ENCODE measurements around the gene SLC8A2.

The SLC8A2 gene, protein sequence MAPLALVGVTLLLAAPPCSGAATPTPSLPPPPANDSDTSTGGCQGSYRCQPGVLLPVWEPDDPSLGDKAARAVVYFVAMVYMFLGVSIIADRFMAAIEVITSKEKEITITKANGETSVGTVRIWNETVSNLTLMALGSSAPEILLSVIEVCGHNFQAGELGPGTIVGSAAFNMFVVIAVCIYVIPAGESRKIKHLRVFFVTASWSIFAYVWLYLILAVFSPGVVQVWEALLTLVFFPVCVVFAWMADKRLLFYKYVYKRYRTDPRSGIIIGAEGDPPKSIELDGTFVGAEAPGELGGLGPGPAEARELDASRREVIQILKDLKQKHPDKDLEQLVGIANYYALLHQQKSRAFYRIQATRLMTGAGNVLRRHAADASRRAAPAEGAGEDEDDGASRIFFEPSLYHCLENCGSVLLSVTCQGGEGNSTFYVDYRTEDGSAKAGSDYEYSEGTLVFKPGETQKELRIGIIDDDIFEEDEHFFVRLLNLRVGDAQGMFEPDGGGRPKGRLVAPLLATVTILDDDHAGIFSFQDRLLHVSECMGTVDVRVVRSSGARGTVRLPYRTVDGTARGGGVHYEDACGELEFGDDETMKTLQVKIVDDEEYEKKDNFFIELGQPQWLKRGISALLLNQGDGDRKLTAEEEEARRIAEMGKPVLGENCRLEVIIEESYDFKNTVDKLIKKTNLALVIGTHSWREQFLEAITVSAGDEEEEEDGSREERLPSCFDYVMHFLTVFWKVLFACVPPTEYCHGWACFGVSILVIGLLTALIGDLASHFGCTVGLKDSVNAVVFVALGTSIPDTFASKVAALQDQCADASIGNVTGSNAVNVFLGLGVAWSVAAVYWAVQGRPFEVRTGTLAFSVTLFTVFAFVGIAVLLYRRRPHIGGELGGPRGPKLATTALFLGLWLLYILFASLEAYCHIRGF

DNA sequence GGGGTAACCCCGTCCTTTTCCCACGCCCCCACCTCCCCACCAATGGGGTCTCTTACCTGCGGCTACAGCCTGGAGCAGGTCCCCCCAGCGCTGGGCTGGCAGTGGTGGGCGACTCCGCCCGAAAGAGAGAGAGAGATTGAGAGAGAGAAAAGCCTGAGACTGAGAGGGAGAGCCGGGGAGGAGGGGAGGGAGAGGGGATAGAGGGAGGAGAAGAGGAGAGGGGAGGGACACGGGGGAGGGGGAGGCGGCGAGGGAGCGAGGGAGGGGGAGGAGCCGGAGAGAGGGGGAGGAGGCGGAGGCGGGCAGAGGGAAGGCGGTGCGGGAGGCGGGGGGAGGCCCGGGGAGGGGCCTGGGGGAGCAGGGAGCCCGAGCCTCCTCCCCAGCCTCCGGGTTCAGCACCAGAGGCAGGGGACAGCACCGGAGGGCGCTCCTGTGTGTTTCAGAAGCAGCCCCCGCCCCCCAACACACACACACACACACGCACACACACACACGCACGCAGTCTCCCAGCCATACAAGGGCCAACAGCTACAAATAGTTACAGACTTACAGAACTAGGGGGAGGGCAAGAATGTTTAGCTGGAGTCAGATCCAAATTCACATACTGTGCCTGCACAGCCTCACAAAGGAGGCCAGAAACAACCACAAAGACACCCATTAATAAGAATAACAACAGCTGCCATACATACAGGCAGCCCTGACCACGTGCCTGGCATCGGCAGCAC is at the start of gene SLC8A2:
TSS of gene SLC8A2 (minus strand) at position 161 of the 725 bp plus-strand sequence. CDS start 5,490 bp downstream, outside the sequence.
- in situ Hi-C loops (cut with MboI; ENCODE audit: low sequenced_read_pairs), result no loop called here

GRCh38 chr19:47520839-47521238 is 49.1 kb upstream of the SLC8A2 start:
- in situ Hi-C loops (cut with MboI; ENCODE audit: low sequenced_read_pairs), result no loop called here

- in situ Hi-C loops (cut with MboI; ENCODE audit: low sequenced_read_pairs), result no loop called here
These were observed 48.7 kb upstream of the SLC8A2 start for GRCh38 chr19:47520343-47520806.

GRCh38 chr19:47518854-47519253 is 47.2 kb upstream of the SLC8A2 start:
- in situ Hi-C loops (cut with MboI; ENCODE audit: low sequenced_read_pairs), result no loop called here

- in situ Hi-C loops (cut with MboI; ENCODE audit: low sequenced_read_pairs), result no loop called here
These were observed 46.4 kb upstream of the SLC8A2 start for GRCh38 chr19:47518139-47518538.

DNA sequence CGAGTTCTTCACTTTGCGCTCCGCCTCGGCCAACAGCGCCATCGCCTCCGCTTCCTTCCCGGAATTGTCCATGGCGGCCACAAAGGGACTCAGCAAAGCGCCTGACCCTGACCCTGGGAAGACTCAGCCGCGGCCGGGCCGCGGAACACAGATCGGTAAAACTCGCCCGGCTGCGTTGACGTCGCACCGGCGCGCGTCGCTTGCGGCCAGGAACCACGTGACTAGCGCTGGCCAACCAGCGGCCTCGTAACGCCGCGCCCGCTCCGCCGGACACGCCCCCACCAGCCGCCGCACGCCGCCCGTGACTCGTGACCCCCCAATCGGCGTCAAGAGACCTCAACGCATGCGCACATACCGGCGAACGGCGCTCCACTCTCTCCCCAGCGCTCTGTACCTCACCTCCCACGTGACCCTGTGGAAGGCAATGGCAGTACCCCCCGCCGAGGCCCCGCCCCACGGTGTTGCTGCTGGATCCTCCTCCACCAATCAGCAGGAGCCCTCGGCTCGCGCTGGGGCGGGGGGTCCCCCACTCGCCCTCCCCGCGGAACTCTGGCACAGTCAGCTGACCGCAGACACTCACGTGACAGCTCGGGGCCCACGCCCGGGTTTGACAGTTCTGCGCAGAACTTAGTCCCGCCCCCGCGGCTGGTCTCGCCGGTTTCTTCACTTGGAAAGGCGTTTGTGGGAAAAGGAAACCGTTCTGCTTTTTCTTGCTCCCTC is 43.3 kb upstream of the SLC8A2 start, which contains the start of gene NAPA:
TSS of gene NAPA (minus strand) at position 195 of the 720 bp plus-strand sequence. CDS start at position 72, 123 bp downstream.
- in situ Hi-C loops (cut with MboI; ENCODE audit: low sequenced_read_pairs), result no loop called here

GRCh38 chr19:47514151-47514868 is 42.6 kb upstream of the SLC8A2 start:
- in situ Hi-C loops (cut with MboI; ENCODE audit: low sequenced_read_pairs), result no loop called here

- in situ Hi-C loops (cut with MboI; ENCODE audit: low sequenced_read_pairs), result no loop called here
These were observed 41.2 kb upstream of the SLC8A2 start for GRCh38 chr19:47512948-47513319.

DNA sequence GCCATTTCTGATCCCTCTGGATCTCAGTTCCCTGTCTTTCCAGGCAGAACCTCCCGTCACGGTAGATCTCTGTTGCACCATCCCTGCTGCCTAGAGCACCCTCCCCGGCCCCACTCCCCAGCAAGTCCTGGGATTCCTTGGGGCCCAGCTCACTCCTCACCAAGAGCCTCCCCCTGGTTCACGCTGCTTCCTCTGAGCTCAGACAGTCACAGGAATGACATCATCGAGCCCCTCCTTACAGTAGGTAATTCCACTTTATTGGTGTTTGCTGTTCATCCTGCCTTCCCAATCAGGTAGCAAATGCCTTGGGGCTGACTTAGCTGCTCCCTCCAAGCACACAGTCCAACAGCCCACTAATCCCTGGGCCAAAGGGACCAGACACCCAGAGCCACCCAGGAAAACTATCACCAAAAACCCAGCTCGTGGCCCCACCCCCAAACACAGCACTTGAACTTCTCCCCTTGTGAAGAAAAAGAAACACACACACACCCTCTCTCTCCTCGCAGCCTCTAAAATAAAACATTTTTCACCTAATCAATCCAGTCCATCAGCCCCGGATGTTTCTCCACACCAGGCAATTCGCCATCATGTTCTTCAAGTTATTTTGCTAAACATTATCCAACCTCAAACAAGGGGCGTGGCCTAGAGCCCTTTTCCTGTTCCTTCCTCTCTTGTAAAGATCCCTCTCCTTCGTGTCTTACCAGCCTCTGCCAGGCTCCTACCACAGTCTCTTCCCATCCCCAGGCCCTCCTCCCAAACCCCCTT is 40.7 kb upstream of the SLC8A2 start:
- in situ Hi-C loops (cut with MboI; ENCODE audit: low sequenced_read_pairs), result no loop called here

DNA sequence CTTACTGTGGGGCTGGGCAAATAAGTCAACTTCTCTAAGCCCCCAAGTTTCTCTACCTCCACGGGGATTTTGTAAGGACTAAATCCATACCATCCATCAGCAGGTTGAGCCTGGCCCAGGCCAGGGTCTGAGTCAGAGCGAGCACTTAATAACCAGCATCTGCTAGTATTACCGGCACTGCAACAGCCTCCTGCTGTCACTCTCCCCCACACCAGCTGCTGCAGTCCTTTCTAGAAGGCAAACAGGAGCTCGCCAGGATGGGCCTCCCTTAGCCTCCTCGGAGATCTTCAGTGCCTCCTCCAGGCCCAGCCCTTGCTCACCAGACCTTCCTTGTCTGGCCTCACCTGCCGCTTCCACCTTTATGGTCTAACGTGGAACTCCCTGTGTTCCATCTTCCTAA is 40.0 kb upstream of the SLC8A2 start:
- in situ Hi-C loops (cut with MboI; ENCODE audit: low sequenced_read_pairs), result no loop called here

DNA sequence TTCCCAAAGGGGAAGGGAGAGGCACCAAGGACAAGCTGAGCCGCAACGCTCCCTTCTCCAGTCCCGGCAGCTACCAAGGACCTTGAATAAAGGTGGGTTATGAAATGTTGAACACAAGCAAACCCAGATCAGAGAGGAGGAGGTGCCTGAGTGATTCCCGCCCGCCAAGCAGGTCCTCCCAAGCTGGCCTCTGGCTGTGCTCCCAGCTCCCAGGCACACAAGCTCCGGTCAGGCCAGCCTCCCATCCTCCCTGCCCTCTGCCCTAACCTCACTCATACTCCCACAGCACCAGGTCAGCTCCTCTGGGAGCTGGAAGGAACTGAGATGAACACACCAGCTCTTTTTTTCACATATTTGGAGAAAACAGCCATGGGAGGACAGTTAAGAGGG is 39.4 kb upstream of the SLC8A2 start:
- in situ Hi-C loops (cut with MboI; ENCODE audit: low sequenced_read_pairs), result no loop called here

DNA sequence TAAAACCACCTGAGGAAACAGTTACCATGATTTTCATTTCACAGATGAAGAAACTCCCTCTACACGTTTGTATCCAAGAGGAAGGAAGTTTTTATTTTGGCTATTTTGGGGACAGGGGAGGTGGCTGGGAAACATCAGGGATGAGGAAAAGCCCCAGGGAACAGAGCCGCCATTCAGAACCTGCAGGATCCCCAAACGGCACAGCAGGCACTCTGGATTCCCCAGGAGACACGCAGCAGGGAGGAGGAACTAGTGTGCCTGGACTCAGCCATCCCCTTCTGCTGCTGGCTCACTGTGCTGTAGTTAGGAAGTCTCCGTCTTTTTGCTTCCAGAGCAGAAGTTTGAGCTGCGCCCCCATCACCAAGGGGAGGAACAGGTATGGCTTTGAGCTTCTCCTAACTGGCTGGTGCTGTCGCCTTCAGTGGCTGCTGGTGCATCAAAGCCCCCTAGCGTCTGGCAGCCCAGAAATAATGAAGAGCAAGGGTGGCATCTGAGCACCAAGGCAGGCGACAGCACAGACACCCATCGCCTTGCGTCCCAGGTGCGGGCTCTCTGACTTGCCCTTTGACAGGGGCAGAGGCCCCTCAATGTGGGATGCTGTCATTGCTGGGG is 38.9 kb upstream of the SLC8A2 start:
- in situ Hi-C loops (cut with MboI; ENCODE audit: low sequenced_read_pairs), result no loop called here

DNA sequence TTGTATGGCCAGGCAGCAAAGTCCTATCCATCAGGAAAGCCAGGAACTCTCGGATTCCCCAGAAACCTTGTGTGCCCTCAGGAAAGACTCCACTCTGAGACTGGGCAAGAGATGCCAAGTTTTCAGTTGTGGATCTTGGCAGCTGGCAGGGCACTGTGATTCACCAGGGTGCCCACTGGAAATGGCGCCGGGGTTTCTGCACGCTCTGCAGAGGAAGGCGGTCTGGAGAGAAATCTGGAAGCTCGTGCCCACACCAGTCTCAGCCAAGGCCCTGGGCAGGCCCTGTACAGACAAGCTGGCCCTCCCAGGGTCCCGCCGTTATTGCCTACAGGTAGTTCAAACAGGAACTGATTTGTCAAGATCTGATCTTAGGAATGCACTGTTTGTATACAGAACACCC is 38.3 kb upstream of the SLC8A2 start:
- in situ Hi-C loops (cut with MboI; ENCODE audit: low sequenced_read_pairs), result no loop called here

- in situ Hi-C loops (cut with MboI; ENCODE audit: low sequenced_read_pairs), result no loop called here
These were observed 37.6 kb upstream of the SLC8A2 start for GRCh38 chr19:47509170-47509847.

- in situ Hi-C loops (cut with MboI; ENCODE audit: low sequenced_read_pairs), result no loop called here
These were observed 37.0 kb upstream of the SLC8A2 start for GRCh38 chr19:47508721-47509120.

DNA sequence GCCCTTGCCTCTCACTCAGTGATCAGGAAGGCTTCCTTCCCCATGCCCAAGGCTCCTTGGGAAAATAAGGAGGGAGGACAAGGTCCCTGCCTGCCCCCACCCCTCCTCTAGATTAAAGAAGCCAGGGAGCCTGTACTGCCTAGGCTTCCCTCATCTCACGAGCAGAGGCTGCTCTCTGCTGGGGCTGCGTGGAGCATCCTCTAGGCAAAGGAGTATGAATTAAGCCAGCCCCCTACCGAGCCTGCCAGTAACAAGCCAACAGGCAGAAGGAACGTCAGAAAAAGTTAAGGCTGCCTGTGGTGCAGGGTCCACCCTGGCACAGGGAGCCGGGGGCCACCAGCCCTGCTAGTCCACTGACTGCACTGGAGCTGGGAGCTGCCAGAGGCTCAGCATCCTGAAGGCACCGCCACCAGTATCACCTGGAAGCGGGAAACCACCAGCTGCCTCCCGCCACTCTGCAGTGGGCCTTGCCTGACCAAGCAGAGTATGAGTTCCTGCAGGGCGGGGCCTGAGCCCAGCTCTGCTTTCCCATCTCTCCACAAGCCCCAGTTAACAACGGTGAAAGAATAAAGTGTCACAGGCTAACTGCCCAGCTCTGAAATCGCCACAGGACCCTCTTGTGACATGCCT is 36.3 kb upstream of the SLC8A2 start:
- in situ Hi-C loops (cut with MboI; ENCODE audit: low sequenced_read_pairs), result no loop called here

DNA sequence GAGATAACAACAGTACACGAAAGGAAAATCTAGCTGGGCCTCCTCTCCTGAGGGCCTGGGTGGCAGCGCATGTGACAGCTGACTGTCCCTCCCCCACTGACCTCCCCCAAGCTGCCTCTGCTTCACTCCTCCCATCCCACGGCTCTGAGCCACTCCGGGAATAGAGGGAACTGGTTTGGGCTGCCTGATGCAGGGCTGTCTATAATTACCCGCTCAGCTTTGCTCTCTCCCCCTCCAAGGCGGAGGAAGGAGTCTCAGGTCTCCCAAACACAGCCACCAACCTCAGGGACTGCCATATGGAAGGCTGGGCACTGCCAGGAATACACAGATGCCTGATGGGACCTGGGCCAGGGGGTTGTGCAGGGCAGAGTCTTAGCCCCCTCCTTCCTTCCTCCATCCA is 35.3 kb upstream of the SLC8A2 start:
- in situ Hi-C loops (cut with MboI; ENCODE audit: low sequenced_read_pairs), result no loop called here

DNA sequence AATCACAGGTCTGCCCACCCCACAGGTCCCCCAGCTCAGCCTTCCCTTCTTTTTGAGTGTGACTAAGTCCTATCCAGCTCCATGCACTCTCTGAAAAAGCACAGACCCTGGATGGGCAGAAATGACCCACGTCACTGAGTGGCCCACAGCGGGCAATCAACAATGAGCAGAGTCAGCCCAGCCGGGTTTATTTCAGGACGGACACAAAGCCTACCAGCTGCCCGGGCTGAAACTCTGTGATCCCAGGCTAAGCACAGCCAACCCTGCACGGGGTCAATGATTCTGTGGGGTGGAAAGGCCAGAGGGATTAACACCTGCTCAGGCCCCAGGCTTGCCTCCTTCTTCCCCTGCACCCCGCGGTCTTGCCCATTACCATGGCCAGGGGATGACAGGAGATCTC is 34.8 kb upstream of the SLC8A2 start:
- in situ Hi-C loops (cut with MboI; ENCODE audit: low sequenced_read_pairs), result no loop called here
